Stimulated activated CD8-positive, alpha-beta memory T cell treated with anti-CD3 and anti-CD28 coated beads, Interleukin-2, amount 100 ng/mL, for 48 hours (primary cell): Measurements from ENCODE around the gene AXDND1.
"Not testable (repeated sequence)": the region's sequence is repeated elsewhere in the genome, so short reads cannot be mapped to it uniquely, and the experiment has no call there.

Experiments used
- DNase-seq, 2 donors: peaks; one replicate each; pipeline ENCODE4 v3.0.0-alpha.2; 2020; ENCODE audit warnings: low read depth in 2 of 2

Gene AXDND1

DNA sequence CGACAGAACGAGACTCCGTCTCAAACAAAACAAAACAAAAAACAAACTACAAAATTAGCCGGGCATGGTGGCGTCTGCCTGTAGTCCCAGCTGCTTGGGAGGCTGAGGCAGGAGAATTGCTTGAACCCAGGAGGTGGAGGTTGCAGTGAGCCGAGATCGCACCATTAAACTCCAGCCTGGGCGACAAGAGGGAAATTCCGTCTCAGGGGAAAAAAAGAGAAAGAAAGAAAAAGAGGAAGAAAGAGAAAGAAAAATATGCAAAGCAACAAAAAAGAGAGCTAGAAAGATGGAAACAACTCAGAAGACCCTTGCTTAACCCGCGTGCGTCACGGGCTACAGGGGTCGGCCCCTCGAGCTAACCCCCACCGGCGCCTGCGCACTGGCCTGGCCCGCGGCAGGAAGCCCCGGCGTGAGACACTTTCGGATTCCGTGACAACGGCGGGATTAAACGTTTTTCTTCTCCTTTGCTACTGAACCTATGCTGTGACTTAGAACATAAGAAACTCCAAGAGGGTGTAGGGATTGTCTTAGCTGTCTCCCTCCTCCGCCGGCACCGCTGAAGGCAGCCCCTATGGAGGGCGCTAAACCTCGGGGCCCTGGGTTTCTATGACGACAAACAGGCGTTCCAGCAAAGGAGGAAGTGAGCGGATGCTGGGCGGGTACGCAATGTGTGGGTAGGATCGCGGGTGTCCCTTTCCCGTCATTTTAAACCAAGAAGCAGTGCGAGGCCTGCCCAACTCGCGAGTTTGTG lies at the start of gene AXDND1:
Gene AXDND1, plus strand, starts transcription at position 630 of the 751 bp plus-strand sequence. CDS start 539 bp downstream, outside the sequence.
- peak; percentile 73 to 78 for DNase-seq

DNA sequence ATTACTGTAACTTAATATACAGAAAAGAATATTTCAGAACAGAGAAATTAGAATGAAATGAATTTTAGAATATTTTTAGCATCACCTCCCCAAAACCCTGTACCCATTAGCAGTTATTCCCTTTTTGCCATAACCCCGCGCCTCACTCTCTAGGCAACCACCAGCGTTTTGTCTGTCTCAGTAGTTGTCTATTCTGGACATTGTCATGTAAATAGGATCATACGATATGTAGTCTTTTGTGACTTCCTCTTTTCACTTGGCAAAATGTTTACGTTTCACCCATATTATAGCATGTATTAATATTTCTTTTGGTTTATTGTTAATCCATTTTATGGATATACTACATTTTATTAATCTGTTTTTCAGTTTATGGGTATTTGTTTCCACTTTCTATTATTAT lies 47.3 kb upstream of the AXDND1 start:
- no peak for DNase-seq

DNA sequence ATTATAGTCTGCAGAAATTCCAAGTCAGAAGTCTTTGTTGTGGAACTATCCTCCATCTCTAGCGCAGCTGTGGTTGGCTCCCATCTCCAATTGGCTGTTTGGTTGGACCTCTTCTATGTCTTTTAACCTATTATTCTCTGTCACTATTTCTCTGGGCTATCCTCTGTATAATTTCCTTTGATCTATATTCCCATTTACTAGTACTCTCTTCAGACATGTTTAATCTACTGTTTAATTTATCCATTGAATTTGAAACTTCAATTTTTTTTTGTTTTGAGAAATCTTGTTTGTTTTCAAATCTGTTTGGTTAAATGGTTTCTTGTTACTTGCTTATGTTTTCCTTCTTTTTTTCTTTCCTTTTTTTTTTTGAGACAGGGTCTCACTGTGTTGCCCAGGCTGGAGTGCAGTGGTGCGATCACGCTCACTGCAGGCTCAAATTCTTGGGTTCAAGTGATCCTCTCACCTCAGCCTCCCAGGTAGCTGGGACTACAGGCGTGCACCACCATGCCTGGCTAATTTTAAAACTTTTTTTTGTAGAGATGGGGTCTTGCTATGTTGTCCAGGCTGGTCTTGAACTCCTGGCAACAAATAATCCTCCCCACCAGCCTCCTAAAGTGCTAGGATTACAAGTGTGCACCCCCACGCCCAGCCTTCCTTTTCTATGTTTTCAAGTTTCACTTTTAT lies 44.1 kb upstream of the AXDND1 start:
- DNase-seq: no peak

GRCh38 chr1:179322557-179322956 lies 43.2 kb upstream of the AXDND1 start:
- no peak for DNase-seq

DNA sequence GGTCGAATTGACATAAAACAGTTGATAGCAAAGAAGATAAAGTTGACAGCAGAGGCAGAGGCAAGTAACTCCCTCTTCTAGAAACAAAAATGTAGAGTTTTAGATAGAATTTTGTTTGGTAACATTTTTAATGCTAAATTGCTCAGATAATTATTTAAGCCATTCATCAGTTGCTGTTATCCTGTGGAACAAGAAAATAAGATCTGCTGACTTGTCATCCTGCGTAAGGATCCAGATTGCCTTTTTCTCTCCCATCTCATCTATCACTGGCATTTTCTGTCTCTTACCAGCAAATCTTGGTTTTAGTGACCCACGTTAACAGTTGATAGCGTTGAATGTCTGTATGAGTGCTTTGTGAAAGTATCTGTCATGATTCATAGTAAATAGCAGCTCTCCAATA lies 42.3 kb upstream of the AXDND1 start:
- DNase-seq: no peak

DNA sequence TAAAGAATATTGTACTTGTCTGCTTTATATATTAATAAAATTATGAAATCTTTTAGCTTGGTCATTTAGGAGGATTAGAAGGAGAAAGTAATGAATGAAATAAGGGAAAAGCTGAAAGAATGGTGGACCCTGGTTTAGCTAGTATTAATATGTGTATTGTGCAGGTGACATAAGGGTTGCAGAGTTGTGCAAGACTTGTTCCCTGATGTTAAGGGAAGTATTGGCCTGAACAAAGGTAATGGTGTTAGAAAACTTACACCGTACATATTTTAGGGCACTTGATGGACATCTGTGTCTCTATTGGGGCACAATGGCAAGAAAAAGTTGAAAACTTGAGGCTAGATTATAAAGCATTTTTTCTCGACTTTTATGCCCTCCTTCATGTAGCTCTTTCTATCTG lies 39.9 kb upstream of the AXDND1 start:
- no peak for DNase-seq

- DNase-seq: no peak
Measured at GRCh38 chr1:179326746-179327145, 39.0 kb upstream of the AXDND1 start.

DNA sequence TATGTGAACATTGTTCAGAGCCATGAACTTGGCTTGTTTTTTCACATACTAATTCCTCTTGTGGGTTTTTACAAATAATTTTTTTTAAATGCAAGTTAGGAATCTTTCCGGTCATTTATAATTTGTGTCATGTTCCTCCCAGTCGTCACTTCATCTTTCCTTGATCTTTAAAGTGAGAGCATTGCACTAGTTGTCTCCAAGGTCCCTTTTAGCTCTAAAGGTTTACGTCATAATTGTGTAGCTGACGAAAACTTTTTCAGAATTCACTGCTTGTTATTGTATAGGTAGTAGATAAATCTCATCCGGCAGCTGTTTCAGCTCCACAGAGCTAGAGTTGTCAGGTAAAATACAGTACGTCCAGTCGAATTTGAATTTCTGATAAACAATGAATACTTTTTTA lies 38.6 kb upstream of the AXDND1 start:
- no peak for DNase-seq

DNA sequence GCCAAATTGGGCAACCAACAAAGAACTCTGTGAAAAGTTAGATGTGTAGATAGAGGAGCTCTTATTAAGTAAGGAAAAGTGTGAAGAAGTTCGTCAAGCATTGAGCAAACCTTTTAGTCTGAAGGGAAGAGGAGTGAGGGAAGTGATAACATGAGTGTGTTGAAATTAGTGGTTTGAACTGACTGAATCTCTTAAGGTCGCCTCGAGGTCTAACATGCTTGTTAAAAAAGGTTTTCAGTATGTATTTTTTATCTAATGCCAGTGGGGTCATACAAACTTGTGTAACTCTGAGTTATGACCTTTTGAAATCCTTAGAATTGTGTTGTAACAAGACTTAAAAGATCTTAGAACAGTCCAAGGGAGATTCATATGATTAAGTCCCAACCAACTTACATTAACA lies 38.1 kb upstream of the AXDND1 start:
- no peak for DNase-seq

- DNase-seq: no peak
Measured at GRCh38 chr1:179329862-179330261, 35.9 kb upstream of the AXDND1 start.

DNA sequence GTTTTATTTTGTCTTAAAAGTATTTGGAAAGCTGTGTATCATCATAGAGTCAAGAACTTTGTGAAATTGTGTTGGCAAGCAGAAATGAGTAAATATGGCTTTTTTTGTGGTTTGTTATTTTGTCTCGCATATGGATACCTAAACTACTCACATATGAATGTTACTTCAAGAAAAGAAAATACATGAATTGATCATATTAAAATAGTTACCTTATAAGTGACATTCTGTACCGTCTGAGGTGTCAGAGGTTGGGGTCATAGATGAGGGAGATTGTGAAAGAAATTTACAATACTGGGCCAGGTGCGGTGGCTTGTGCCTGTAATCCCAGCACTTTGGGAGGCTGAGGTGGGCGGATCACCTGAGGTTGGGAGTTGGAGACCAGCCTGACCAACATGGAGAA lies 31.3 kb upstream of the AXDND1 start:
- no peak for DNase-seq

DNA sequence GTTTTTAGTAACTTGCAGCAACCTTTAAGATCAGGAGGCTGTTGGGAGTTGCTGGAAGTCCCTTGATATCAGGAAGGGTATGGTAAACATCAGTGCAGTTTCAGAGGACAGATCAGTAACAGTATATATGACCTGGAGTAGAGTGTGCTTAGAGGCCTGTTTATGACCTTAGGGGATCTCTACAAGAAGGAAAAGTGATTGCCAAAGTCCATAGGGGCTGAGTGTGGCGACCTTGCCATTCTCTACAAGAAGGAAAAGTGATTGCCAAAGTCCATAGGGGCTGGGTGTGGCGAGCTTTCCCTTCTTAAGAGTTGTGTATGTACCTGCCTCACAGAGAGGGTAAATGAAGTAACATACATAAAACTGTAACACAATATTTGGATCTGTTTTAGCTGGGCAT lies 28.5 kb upstream of the AXDND1 start:
- no peak for DNase-seq

GRCh38 chr1:179337942-179338560 lies 27.7 kb upstream of the AXDND1 start:
- DNase-seq: no peak

- no peak for DNase-seq
Measured at GRCh38 chr1:179340918-179341317, 24.9 kb upstream of the AXDND1 start.

GRCh38 chr1:179341943-179342547 lies 23.7 kb upstream of the AXDND1 start:
- DNase-seq: no peak

DNA sequence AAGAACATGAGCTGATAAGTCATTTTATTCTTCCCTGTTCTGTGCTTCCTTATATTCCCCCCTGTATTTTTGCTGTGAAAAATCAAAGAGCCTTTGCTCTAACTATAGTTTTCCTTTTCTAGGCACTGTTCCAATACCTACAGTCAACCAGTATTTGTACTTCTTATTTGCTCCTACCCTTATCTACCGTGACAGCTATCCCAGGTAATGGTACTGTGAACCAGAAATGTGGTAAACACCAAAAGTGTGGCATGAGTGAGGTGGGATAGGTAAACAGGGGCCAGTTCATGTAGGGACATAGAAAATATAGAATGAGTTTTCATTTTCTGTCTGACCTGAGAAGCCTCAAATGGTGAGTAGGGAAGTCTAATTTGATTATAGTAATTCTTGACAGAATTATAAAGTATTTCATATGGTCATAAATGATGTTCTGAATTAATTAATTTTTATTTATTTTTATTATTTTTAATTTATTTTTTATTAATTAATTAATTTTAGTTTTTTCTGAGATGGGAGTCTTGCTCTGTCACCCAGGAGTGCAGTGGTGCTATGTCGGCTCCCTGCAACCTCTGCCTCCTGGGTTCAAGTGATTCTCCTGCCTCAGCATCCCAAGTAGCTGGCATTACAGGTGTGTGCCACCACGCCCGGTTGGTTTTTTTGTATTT lies 22.9 kb upstream of the AXDND1 start:
- no peak for DNase-seq

- DNase-seq: no peak
Measured at GRCh38 chr1:179351281-179351680, 14.5 kb upstream of the AXDND1 start.

DNA sequence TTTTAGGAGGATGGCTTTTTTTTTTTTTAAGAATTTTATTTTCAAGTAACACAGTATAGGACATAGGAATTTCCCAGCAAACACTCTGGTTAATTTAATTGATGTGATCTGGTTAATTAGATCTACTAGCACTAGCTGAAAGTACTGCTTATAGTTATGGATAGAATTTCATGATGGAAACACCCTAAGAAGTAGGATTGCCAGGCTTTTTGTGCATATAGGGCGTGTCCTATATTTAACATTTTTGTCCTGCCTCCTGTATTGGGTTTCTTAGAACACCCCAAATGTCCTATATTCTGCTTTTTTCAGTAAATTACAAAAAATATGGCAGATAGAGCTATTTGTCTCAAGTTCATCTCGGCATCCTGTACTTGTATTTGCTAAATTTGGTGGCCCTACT lies 13.5 kb upstream of the AXDND1 start:
- DNase-seq: no peak

DNA sequence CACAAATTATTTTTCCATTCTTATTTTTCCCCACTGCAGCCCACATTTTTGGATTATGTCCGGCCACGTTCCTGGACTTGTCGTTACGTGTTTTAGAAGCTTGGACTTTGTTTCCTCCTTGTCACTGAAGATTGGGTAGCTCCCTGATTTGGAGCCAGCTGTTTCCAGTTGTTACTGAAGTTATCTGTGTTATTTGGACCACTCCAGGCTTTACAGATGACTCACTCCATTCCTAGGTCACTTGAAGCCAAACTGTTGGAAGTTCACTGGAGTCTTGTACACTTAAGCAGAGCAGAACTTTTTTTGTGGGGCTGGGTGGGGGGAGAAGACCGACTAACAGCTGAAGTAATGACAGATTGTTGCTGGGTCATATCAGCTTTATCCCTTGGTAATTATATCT lies 12.2 kb upstream of the AXDND1 start:
- no peak for DNase-seq

- not testable (repeated sequence) for DNase-seq
Measured at GRCh38 chr1:179361631-179362030, 4.1 kb upstream of the AXDND1 start.

GRCh38 chr1:179366093-179366800 lies 476 bp downstream of the AXDND1 start:
- DNase-seq: no peak
